Tibial nerve (tissue), 4 donors: ENCODE measurements around the gene ZMYND8. TPM values are rescaled to one million over a fixed set of nuclear protein-coding genes. Genes with fewer than 3 reads are reported as not detected.
"Not testable (repeated sequence)": the region's sequence is repeated elsewhere in the genome, so short reads cannot be mapped to it uniquely, and the experiment has no call there.

Source experiments
- DNase-seq, 2 donors: peaks; one replicate each; pipeline ENCODE4 v3.0.0-alpha.2; 2019; ENCODE audit warnings: low spot score in 2 of 2
- H3K27ac ChIP-seq, 4 donors: fragments of 200-600 bp; sonication (generic) in 3 of 4; one replicate each; pipeline ENCODE4 v1.5.1; 2017 to 2019; ENCODE audit warnings: mild to moderate bottlenecking in 1 of 4
- H3K27me3 ChIP-seq, 2 donors: fragments of 200-600 bp; sonication (generic) in 1 of 2; one replicate each; pipeline versions ENCODE4 v1.5.1 to v1.6.0; 2017 to 2019
- H3K36me3 ChIP-seq, 3 donors: fragments of 200-600 bp; sonication (generic); one replicate each; pipeline ENCODE4 v1.5.1; 2018 to 2019
- H3K4me1 ChIP-seq, 4 donors: fragments of 200-600 bp; sonication (generic) in 3 of 4; one replicate each; pipeline ENCODE4 v1.5.1; 2017 to 2019
- H3K4me3 ChIP-seq, 4 donors: fragments of 200-600 bp; sonication (generic) in 3 of 4; one replicate each; pipeline ENCODE4 v1.5.1; 2017 to 2019; ENCODE audit warnings: mild to moderate bottlenecking in 1 of 4, moderate library complexity in 1 of 4
- H3K9me3 ChIP-seq, 4 donors: fragments of 200-600 bp; sonication (generic) in 3 of 4; one replicate each; pipeline ENCODE4 v1.5.1; 2017 to 2019
- EP300 ChIP-seq, 2 donors: sonication (generic); formaldehyde crosslinking; IDR thresholded peaks; one replicate each; pipeline ENCODE4 v1.6.1; 2017; ENCODE audit warnings: antibody characterized with exemption in 2 of 2, mild to moderate bottlenecking in 1 of 2
- POLR2A ChIP-seq, 2 donors: fragments of 450-650 bp; IDR thresholded peaks; one replicate each; pipeline ENCODE4 v1.6.1; 2017; ENCODE audit warnings: antibody characterized with exemption in 2 of 2, mild to moderate bottlenecking in 2 of 2, moderate library complexity in 2 of 2
- WGBS, 2 donors: methylation state at CpG; one replicate each; pipeline ENCODE4 v1.1.5; 2018; 5-methylcytosine and 5-hydroxymethylcytosine counted together
- total RNA-seq, 4 donors: library from RNA; depleted of rRNA; stranded (reverse); fragments of >200 nt; gene quantifications; one replicate each; pipeline ENCODE4 v1.1.0, GENCODE V29; 2016
- TF ChIP-seq, protein P1 (sequence below), 5 experiments: fragments of 200-600 bp in 3 of 5; fragments of 450-650 bp in 2 of 5; sonication (generic) in 3 of 5; IDR thresholded peaks; one replicate each; pipeline ENCODE4 v1.5.1; 2016 to 2019; ENCODE audit warnings: antibody characterized with exemption in 5 of 5, mild to moderate bottlenecking in 3 of 5, moderate library complexity in 2 of 5

ZMYND8 gene
- total RNA-seq, 4 donors from 2014 or later: 45.3 to 69.9 (median 49.8) TPM

DNA sequence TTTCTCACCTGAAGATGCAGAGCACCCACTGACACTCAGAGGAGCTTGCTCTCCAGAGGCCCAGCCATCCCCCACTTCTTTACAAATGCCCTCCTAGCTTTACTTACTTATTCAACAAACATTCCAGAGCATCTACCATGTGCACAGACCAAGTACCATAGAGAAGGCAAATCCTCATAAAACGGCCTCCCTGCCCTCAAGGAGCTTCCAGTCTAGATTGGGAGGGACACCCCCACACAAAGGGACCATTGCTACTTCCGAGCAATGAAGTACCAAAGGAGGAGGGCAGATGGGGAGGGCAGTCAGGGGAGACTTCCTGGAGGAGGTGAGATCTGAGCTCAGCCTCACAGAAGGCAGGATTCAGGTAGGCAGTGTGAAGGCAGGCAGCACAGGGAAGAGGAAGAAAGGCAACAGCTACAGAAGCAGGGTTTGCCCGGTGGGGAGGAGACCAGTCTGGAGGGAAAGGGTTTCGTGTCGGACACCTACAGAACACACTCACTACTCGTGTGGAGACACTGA, 108.0 kb downstream of the ZMYND8 start:
- peaks cover 0 to 93% (median 26%) of the 10 kb centered on the region in 3 donors for H3K36me3 ChIP-seq
- no peak overlapping the region for H3K27ac ChIP-seq
- no peaks in the 10 kb centered on the region for H3K4me1 ChIP-seq
- H3K4me3 ChIP-seq: no peak overlapping the region
- TF ChIP-seq POLR2A (IDR thresholded peaks at IDR 0.05): no peak
- TF ChIP-seq EP300 (IDR thresholded peaks at IDR 0.05): no peak
- TF ChIP-seq, protein P1, sequence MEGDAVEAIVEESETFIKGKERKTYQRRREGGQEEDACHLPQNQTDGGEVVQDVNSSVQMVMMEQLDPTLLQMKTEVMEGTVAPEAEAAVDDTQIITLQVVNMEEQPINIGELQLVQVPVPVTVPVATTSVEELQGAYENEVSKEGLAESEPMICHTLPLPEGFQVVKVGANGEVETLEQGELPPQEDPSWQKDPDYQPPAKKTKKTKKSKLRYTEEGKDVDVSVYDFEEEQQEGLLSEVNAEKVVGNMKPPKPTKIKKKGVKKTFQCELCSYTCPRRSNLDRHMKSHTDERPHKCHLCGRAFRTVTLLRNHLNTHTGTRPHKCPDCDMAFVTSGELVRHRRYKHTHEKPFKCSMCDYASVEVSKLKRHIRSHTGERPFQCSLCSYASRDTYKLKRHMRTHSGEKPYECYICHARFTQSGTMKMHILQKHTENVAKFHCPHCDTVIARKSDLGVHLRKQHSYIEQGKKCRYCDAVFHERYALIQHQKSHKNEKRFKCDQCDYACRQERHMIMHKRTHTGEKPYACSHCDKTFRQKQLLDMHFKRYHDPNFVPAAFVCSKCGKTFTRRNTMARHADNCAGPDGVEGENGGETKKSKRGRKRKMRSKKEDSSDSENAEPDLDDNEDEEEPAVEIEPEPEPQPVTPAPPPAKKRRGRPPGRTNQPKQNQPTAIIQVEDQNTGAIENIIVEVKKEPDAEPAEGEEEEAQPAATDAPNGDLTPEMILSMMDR (IDR thresholded peaks at IDR 0.05): no peak
- WGBS, 2 donors: 91 to 93% methylated on average over 6 of the region's 6 CpGs
- no peaks in the 10 kb centered on the region for H3K27me3 ChIP-seq
- DNase-seq: no peak
- no peaks in the 10 kb centered on the region for H3K9me3 ChIP-seq

DNA sequence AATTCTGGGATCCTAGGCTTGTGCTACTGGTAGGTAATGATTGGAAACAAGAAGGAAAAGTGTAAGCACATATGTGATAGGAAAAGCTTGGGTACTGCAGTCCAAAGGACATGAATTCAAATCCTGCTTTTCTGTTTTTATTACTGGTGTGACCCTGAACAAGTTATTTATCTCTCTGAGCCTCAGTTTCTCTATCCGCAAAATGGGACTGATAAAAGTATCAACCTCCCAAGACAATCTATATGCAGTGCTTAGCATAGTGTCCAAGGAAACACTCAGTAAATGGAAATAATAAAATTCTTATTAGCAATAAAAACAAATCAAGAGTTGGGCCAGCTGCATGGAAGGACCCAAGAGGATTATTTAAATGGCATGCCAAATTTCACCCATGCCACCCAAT, 108.5 kb downstream of the ZMYND8 start:
- no peak for DNase-seq
- Histone ChIP-seq H3K27ac (no peak overlapping the region), H3K27me3 (no peaks in the 10 kb centered on the region), H3K9me3 (no peaks in the 10 kb centered on the region), H3K36me3 (peaks cover 0 to 88% (median 26%) of the 10 kb centered on the region in 3 donors), H3K4me3 (no peak overlapping the region), H3K4me1 (no peaks in the 10 kb centered on the region)
- WGBS, 2 donors: 100% methylated on average over 1 of the region's 1 CpG
- TF ChIP-seq EP300 (IDR thresholded peaks at IDR 0.05) (no peak), POLR2A (IDR thresholded peaks at IDR 0.05) (no peak)
- TF ChIP-seq, protein P1 (IDR thresholded peaks at IDR 0.05): no peak

DNA sequence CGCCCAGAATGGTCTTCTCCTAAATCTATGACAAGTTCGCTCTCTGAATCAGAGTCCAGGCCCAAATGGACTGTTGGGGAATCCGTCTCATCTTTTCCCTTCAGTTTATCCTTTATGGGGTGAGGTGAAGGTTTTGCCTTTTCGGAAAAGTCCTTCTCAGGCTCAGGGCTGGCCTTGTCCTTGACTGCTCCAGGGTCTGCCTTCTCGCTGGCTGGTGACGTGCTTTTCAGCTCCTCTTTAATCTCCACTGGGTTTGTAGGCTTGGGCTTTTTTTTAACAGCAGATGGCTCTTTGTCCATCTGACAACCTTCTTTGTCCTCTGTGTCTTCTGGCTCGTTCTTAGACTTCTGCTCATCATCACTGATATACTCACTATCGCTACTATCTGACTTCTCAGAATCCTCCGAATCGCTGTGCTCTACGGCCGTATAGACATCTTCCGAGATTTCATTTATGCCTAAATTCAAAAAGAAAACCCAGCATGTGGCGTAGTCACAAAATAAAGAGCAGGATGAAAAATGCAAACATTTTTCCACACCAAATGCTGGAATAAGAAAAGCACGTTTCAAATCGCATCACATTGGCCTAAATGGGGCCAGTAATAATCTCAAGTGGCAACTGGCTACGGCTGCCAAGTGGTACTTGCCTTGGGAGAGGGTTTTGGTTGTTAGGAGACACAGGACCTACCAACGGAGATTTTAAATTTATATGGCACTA, 110.3 kb downstream of the ZMYND8 start:
- Histone ChIP-seq H3K9me3 (no peaks in the 10 kb centered on the region), H3K4me1 (peaks cover 0 to 7% (median 0%) of the 10 kb centered on the region in 4 donors), H3K27ac (no peak overlapping the region), H3K36me3 (peaks cover 0 to 82% (median 26%) of the 10 kb centered on the region in 3 donors), H3K27me3 (no peaks in the 10 kb centered on the region), H3K4me3 (no peak overlapping the region)
- WGBS, 2 donors: 94 to 95% methylated on average over 18 of the region's 18 CpGs
- TF ChIP-seq, protein P1 (IDR thresholded peaks at IDR 0.05): no peak
- TF ChIP-seq POLR2A (IDR thresholded peaks at IDR 0.05): no peak
- TF ChIP-seq EP300 (IDR thresholded peaks at IDR 0.05): no peak
- no peak for DNase-seq

DNA sequence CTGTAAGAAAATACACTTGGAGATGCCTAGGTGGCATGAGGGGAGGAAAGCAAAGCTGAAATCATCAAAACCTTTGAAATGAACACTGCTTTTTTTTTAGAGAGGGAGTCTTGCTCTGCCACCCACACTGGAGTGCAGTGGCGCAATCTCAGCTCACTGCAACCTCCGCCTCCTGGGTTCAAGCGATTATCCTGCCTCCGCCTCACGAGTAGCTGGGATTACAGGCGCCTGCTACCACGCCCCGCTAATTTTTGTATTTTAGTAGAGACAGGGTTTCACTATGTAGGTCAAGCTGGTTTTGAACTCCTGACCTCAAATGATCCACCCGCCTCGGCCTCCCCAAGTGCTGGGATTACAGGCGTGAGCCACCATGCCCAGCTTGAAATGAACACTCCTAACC, 111.3 kb downstream of the ZMYND8 start:
- H3K36me3 ChIP-seq: peaks cover 0 to 82% (median 20%) of the 10 kb centered on the region in 3 donors
- H3K4me1 ChIP-seq, H3K9me3 ChIP-seq, H3K4me3 ChIP-seq, H3K27ac ChIP-seq, H3K27me3 ChIP-seq, DNase-seq: not testable (repeated sequence)
- WGBS, 2 donors: 94 to 96% methylated on average over 11 of the region's 11 CpGs

DNA sequence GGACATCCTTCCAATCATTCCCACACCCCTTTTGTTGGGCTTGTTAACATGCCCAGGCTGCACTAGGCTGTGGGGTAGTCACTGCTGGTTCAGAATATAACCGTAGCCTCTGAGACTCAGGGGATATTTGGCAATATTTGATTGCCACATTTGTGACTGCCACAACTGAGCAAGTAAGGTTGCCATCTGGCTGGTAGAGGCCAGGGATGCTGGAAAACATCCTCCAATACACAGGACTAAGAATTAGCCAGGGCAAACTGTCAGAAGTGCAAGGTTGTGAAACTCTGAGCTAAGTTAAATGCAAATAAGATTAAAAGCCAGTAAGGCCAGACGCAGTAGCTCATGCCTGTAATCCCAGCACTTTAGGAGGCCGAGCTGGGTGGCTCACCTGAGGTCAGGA, 112.0 kb downstream of the ZMYND8 start:
- Histone ChIP-seq H3K4me3 (no peak overlapping the region), H3K27ac (no peak overlapping the region), H3K36me3 (peaks cover 0 to 80% (median 16%) of the 10 kb centered on the region in 3 donors), H3K9me3 (no peaks in the 10 kb centered on the region), H3K27me3 (no peaks in the 10 kb centered on the region), H3K4me1 (peaks cover 0 to 7% (median 0%) of the 10 kb centered on the region in 4 donors)
- DNase-seq: no peak
- WGBS, 2 donors: 96 to 97% methylated on average over 3 of the region's 3 CpGs
- no peak for TF ChIP-seq EP300 (IDR thresholded peaks at IDR 0.05)
- TF ChIP-seq POLR2A (IDR thresholded peaks at IDR 0.05): no peak
- TF ChIP-seq, protein P1 (IDR thresholded peaks at IDR 0.05): no peak
